A673 (cell line): ENCODE results near the gene DNAH7. TPM values are rescaled to one million over a fixed set of nuclear protein-coding genes. Genes with fewer than 3 reads are reported as not detected.

Experiments
- BruUV-seq: library from RNA; stranded (reverse); fragments of 400-500 nt; replicated peaks from 2 replicates; lab custom pipeline; 2021; lab: Mats Ljungman, UMichigan
- CTCF ChIA-PET: fragments of 300-600 bp; sonication (Branson Sonifier 250); formaldehyde crosslinking; loops from one replicate; lab custom pipeline; 2022; ENCODE audit warnings: antibody characterized with exemption; lab: Charles Lee
- POLR2A ChIA-PET: fragments of 300-600 bp; sonication (Branson Sonifier 250); formaldehyde crosslinking; loops from one replicate; lab custom pipeline; 2022; ENCODE audit warnings: antibody characterized with exemption; ENCODE audit not compliant: low non-redundant PET; lab: Charles Lee
- DNase-seq: peaks from one replicate; pipeline ENCODE4 v3.0.0-alpha.2; 2015; ENCODE audit warnings: low spot score
- H3K27ac ChIP-seq: fragments of 200-600 bp; sonication (generic); 2 replicates; pipeline ENCODE4 v1.5.1; 2016; ENCODE audit warnings: mixed run types, low read depth, mild to moderate bottlenecking, mixed read lengths, antibody characterized with exemption, low read length; ENCODE audit not compliant: poor library complexity, severe bottlenecking
- H3K27me3 ChIP-seq: fragments of 200-600 bp; sonication (generic); replicated peaks from 2 replicates; pipeline ENCODE4 v1.6.1; 2017; ENCODE audit warnings: mixed run types, low read depth, mild to moderate bottlenecking, mixed read lengths, antibody characterized with exemption, low read length; ENCODE audit not compliant: insufficient read depth, poor library complexity
- H3K36me3 ChIP-seq: fragments of 200-600 bp; sonication (generic); 2 replicates; pipeline ENCODE4 v1.6.1; 2016; ENCODE audit warnings: mixed run types, mild to moderate bottlenecking, mixed read lengths, antibody characterized with exemption, low read length; ENCODE audit not compliant: insufficient read depth, poor library complexity, severe bottlenecking
- H3K4me1 ChIP-seq: fragments of 200-600 bp; sonication (generic); 2 replicates; pipeline ENCODE4 v1.6.1; 2017; ENCODE audit warnings: mixed run types, mild to moderate bottlenecking, mixed read lengths, antibody characterized with exemption, low read length; ENCODE audit not compliant: insufficient read depth, poor library complexity, severe bottlenecking
- H3K4me3 ChIP-seq: fragments of 200-600 bp; sonication (generic); 2 replicates; pipeline ENCODE4 v1.5.1; 2016; ENCODE audit warnings: low read depth, mixed run types, mild to moderate bottlenecking, mixed read lengths, low read length; ENCODE audit not compliant: poor library complexity, severe bottlenecking
- H3K9me3 ChIP-seq: fragments of 200-600 bp; sonication (generic); 2 replicates; pipeline ENCODE4 v1.6.1; 2016; ENCODE audit warnings: mixed run types, low read depth, mild to moderate bottlenecking, mixed read lengths, antibody characterized with exemption, low read length; ENCODE audit not compliant: poor library complexity, severe bottlenecking
- EZH2 ChIP-seq: fragments of 200-600 bp; sonication (generic); IDR thresholded peaks from 2 replicates; pipeline ENCODE4 v1.6.1; 2017; ENCODE audit warnings: borderline replicate concordance, low read depth, mild to moderate bottlenecking, mixed read lengths, antibody characterized with exemption, low read length; ENCODE audit not compliant: poor library complexity, severe bottlenecking
- intact Hi-C: fragments of 100-400 bp; cut with micrococcal nuclease; formaldehyde crosslinking; loops from one replicate; pipeline ENCODE4 v1.10.0; 2022; ENCODE audit not compliant: unreplicated experiment
- total RNA-seq: library from RNA; stranded (reverse); gene quantifications from 2 replicates; pipeline ENCODE4 v1.2.3, GENCODE V29; 2021
- TF ChIP-seq, protein P1 (sequence below): fragments of 300-800, 200-600 bp; sonication (generic); conservative IDR thresholded peaks from 2 replicates; pipeline ENCODE4 v1.5.1; 2017; ENCODE audit warnings: low read depth, mild to moderate bottlenecking, antibody characterized with exemption, low read length, moderate library complexity, mixed read lengths

DNAH7 gene
- total RNA-seq, 1 experiment from 2014 or later, result 0.95 TPM

- ChIA-PET CTCF (no interaction called here), POLR2A (no interaction called here)
- Histone ChIP-seq H3K27me3 (no peaks in the 10 kb centered on the region), H3K9me3 (no peaks in the 10 kb centered on the region), H3K4me1 (no peaks in the 10 kb centered on the region), H3K4me3 (no peak overlapping the region), H3K36me3 (no peaks in the 10 kb centered on the region), H3K27ac (no peak overlapping the region)
- intact Hi-C loops, result no loop called here
- BruUV-seq, result no TSS peak
- DNase-seq, result no peak
- TF ChIP-seq, protein P1, sequence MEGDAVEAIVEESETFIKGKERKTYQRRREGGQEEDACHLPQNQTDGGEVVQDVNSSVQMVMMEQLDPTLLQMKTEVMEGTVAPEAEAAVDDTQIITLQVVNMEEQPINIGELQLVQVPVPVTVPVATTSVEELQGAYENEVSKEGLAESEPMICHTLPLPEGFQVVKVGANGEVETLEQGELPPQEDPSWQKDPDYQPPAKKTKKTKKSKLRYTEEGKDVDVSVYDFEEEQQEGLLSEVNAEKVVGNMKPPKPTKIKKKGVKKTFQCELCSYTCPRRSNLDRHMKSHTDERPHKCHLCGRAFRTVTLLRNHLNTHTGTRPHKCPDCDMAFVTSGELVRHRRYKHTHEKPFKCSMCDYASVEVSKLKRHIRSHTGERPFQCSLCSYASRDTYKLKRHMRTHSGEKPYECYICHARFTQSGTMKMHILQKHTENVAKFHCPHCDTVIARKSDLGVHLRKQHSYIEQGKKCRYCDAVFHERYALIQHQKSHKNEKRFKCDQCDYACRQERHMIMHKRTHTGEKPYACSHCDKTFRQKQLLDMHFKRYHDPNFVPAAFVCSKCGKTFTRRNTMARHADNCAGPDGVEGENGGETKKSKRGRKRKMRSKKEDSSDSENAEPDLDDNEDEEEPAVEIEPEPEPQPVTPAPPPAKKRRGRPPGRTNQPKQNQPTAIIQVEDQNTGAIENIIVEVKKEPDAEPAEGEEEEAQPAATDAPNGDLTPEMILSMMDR, result no peak
- no peak for TF ChIP-seq EZH2
These were observed 68.1 kb downstream of the DNAH7 start for GRCh38 chr2:196000551-196000950.

DNA sequence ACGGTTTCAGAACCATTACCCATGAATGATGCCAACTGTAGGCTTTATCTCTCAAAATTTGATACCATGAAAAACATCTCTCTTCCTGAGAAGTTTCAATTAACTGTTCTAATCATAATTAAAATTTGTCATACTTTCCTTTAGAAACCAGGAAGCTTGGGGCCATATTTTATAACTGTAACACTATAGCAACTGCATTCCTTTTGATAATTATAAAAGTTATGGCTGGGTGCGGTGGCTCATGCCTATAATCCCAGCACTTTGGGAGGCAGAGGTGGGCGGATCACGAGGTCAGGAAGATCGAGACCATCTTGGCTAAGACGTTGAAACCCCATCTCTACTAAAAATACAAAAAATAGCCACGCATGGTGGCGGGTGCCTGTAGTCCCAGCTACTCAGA, 70.6 kb downstream of the DNAH7 start:
- no peak for TF ChIP-seq EZH2
- BruUV-seq, result no TSS peak
- POLR2A ChIA-PET, result no interaction called here
- H3K4me3 ChIP-seq, result no peak overlapping the region
- CTCF ChIA-PET, result no interaction called here
- DNase-seq, result no peak
- H3K9me3 ChIP-seq, result no peaks in the 10 kb centered on the region
- no peaks in the 10 kb centered on the region for H3K36me3 ChIP-seq
- H3K27ac ChIP-seq, result no peak overlapping the region
- H3K27me3 ChIP-seq, result no peaks in the 10 kb centered on the region
- intact Hi-C loops, result no loop called here
- H3K4me1 ChIP-seq, result no peaks in the 10 kb centered on the region

- H3K4me1 ChIP-seq, result no peaks in the 10 kb centered on the region
- no peak for DNase-seq
- no peaks in the 10 kb centered on the region for H3K36me3 ChIP-seq
- H3K4me3 ChIP-seq, result no peak overlapping the region
- ChIA-PET CTCF (no interaction called here), POLR2A (no interaction called here)
- TF ChIP-seq, protein P1, result no peak
- TF ChIP-seq EZH2, result no peak
- H3K27ac ChIP-seq, result no peak overlapping the region
- no peaks in the 10 kb centered on the region for H3K9me3 ChIP-seq
- intact Hi-C loops, result no loop called here
- H3K27me3 ChIP-seq, result no peaks in the 10 kb centered on the region
- no TSS peak for BruUV-seq
These were observed 73.1 kb downstream of the DNAH7 start for GRCh38 chr2:195995499-195995898.

DNA sequence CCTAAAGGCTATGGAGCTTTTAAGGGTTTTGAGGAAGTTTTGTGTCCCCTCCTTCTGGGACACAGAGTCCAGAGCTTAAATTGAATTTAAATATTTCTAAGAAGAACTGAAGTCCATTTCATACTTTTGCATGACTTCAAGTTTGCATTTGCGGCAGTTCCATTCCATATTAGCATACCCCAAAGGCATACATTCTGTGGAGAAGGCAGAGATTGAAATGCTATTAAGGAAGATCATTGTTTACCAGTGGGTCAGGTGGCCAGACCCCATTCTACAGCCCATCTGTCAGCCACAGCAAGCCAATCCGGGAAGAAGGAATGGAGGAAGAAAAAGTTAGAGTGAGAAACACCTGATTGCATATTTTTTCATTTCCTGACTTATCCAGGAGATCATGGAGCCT, 75.0 kb downstream of the DNAH7 start:
- intact Hi-C loops, result no loop called here
- Histone ChIP-seq H3K27ac (no peak overlapping the region), H3K27me3 (no peaks in the 10 kb centered on the region), H3K9me3 (no peaks in the 10 kb centered on the region), H3K4me3 (no peak overlapping the region), H3K4me1 (no peaks in the 10 kb centered on the region), H3K36me3 (no peaks in the 10 kb centered on the region)
- POLR2A ChIA-PET, result no interaction called here
- CTCF ChIA-PET, result no interaction called here
- no peak for TF ChIP-seq EZH2
- TF ChIP-seq, protein P1, result no peak
- no peak for DNase-seq
- BruUV-seq, result no TSS peak
